Retinal pigment epithelial cell (primary cell): ENCODE results near the gene SIGLEC14.

Experiments used
- DNase-seq: peaks from one replicate; pipeline ENCODE4 v3.0.0-alpha.2; 2010; ENCODE audit warnings: low read depth
- H3K4me3 ChIP-seq: 2 replicates; pipeline ENCODE4 v1.5.1; 2011; ENCODE audit warnings: mild to moderate bottlenecking, low read length, control low read depth, moderate library complexity
- TF ChIP-seq, protein P1 (sequence below): conservative IDR thresholded peaks from 2 replicates; pipeline ENCODE4 v1.5.1; 2011; ENCODE audit warnings: low read depth, low read length, control low read depth, inconsistent platforms

Gene SIGLEC14

DNA sequence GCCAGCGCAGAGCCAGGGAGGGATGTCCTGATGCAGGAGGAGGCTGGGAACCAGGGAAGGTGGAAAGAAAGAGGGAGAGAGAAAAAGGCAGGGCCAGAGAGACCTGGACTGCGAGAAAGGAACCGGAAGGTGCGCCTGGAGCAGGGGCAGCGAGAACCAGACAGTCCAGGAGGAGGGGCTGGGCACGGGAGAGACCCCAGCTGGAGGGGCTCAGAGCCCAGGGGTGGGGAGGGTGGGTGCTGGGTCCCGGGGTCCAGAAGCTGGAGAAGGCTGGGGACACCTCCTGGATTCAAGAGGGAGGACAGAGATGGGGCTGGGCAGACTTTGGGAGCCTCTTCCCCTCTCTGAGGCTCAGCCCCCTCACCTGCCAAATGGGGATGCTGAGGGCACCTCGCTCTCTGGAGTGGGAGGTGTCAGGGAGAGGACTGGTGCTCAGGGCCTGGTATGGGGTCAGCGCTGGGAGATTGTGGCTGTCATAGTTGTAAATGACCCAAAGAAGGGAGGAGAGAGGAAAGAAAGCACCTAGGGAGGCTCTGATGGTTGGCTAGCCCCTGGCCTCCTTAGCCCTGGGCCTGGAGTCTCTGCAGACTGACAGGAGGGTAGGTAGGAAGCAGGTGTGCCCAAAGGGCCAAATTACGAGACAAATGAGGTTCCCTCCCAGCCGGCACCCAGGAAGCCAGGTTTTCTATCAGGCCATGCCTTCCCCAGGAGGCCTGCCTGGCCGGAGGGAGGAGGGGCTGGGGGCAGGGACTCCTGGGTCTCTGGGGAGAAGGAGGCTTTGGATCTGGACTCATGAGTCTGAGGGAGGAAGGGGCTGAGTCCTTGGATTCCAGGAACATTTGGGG lies 45.2 kb upstream of the SIGLEC14 start:
- peak overlapping the region; percentile 75 for H3K4me3 ChIP-seq
- TF ChIP-seq, protein P1, sequence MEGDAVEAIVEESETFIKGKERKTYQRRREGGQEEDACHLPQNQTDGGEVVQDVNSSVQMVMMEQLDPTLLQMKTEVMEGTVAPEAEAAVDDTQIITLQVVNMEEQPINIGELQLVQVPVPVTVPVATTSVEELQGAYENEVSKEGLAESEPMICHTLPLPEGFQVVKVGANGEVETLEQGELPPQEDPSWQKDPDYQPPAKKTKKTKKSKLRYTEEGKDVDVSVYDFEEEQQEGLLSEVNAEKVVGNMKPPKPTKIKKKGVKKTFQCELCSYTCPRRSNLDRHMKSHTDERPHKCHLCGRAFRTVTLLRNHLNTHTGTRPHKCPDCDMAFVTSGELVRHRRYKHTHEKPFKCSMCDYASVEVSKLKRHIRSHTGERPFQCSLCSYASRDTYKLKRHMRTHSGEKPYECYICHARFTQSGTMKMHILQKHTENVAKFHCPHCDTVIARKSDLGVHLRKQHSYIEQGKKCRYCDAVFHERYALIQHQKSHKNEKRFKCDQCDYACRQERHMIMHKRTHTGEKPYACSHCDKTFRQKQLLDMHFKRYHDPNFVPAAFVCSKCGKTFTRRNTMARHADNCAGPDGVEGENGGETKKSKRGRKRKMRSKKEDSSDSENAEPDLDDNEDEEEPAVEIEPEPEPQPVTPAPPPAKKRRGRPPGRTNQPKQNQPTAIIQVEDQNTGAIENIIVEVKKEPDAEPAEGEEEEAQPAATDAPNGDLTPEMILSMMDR: no peak
- DNase-seq: no peak

DNA sequence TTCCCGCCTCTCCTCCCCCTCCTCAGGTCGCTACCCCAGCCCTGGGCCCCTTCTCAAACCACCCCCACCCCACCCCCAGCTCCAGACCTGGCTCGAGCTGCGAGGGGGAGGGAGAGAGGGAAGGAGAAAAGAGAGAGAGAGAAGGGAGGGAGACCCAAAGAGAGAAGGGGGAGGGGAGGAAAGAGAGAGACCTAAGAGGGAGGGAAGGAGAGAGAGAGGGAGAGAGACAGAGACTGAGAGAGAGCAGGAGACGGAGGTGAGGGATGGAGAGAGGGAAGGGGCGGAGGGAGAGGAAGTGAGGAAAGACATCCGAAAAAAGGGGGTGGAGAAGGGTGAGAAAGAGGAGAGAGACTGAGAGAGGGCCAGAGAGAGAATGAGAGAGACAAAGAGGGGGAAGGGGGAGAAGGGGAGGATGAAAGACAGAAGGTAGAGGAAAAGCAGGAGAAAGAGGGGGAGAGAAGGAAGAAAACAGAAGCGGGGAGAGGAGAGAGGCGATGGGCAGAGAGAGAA lies 44.5 kb upstream of the SIGLEC14 start:
- H3K4me3 ChIP-seq: peak overlapping the region; percentile 75
- TF ChIP-seq, protein P1: no peak
- no peak for DNase-seq

DNA sequence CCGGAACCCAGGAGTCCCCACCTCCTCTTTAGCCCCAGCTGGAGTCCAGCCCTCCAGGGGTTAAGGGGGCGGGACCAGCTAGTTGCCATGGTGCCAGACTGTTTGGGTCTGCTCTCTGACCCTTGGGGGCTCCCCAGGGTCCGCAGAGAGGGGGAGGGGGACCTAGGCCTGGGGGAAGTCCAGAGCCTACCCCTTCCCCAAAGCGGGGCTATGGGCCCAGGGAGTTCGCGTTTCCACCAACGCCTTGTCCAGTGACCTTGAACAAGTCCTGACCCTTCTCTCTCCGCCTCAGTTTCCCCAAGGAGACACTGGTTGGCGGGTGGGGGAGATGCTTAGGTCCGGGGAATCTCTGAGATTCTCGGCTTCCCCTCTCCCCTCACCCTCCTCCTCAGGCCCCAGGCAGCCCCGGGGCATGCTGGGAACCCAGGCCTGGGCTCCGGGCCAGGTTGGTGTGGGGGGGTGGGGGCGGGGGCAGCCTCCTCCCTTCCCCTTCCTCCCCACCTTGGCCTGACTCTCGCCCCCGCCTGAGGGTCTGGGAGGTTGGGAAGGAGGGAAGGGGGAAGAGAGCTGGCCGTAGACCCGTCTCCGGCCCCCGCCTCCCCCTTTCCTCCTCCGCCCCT lies 43.9 kb upstream of the SIGLEC14 start:
- DNase-seq: peak; percentile 41
- peak overlapping the region; percentile 75 for H3K4me3 ChIP-seq
- TF ChIP-seq, protein P1: no peak

DNA sequence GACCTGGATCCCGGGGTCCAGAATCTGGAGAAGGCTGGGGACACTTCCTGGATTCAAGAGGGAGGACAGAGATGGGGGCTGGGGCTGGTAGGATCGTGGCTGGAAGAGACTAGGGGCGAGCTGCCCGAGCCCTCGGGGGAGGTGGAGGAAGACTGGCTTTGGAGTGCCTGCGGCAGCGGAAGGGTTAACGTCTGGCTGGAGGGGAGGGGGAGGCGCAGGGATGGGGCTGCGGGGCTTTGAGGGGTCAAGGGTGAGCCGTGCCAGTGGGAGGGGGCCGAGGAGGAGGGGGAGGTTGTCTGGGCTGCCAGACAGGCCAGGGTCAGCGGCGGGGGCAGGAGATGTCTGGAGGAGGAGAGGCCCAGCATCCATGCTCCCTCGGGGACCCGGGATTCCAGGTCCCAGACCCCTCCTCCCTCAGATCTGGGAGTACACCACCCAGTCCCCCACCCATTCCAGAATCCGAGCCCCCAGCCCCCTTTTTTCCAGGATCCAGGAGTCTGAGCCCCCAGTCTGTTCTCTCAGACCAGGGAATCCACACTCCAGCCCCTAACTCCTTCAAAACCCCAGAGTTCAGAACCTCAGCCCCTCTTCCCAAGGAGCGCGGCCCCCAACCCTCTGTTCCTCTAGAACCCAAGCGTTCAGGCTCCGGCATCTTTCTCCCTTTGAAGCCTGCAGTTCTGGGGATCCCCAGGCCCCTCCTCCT lies 43.3 kb upstream of the SIGLEC14 start:
- DNase-seq: no peak
- TF ChIP-seq, protein P1: no peak

DNA sequence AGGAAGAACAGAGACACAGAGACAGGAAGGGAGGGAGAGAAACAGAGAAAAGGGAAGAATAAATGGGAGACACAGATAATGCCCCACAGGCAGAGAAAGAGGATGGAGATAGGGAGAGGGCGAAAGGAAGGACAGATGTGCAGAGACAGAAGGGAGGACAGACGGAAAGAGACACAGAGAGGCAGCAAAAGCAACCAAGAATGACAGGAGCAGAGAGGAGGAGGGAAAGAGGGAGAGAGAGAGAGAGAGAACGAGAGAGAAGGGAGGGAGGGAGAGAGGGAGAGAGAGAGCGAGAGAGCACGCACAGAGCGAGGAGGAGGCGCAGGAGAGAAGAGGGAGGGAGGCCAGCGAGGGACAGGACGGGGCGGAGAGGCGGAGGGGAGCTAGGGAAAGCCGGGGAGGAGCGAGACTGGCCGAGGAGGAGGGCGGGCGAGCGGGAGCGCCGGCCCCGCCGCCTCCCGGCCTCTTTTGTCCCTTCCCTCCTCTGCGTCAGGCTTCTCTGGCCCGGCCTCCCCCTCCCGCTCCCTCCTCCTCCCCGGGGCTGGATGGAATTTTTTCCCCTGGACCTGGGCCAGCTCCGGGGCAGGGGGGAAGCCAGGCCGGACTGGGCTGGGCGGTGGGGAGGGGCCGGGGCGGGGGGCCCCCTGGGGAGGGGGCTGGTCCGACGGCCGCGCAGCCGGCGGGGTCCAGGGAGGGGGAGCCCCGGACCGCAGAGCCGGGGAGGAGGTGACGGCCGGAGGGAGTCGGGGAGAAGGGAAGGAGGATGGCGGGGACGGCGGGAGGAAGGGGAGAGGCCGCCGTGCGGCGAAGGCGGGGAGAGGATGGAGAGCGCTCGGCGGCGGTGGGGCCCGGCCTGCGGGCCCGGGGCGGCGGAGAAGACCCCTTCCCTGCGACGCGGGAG lies 42.3 kb upstream of the SIGLEC14 start:
- TF ChIP-seq, protein P1: no peak
- DNase-seq: peak; percentile 78
- peak overlapping the region; percentile 75 for H3K4me3 ChIP-seq

More for the DNA sequence above, 43.3 kb upstream of the SIGLEC14 start:
- peak overlapping the region; percentile 75 for H3K4me3 ChIP-seq
